ENCODE data around the gene CDK5RAP3. TPM values are rescaled to one million over a fixed set of nuclear protein-coding genes. Genes with fewer than 3 reads are reported as not detected.

CDK5RAP3 gene
- polyA plus RNA-seq, 10 donors, result 55.6 to 131 (median 75.1) TPM

DNA sequence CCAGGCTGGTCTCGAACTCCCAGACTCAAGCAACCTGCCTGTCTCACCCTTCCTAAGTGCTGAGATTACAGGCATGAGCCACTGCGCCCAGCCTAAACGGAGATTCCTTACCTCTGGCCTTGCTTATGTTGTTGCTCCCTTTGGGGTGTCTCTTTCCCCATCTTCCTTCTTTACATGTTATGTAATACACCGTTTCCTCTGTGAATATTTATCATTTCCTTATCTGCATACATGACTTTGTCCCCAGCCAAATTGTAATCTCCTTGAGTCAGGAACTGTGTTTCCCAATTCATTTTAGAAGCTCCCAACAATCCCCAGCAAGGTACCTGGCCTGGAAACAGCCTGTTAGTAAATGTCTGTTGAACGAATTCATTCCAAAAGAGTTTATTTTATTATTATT, 51.0 kb downstream of the CDK5RAP3 start:
- no peak for DNase-seq

DNA sequence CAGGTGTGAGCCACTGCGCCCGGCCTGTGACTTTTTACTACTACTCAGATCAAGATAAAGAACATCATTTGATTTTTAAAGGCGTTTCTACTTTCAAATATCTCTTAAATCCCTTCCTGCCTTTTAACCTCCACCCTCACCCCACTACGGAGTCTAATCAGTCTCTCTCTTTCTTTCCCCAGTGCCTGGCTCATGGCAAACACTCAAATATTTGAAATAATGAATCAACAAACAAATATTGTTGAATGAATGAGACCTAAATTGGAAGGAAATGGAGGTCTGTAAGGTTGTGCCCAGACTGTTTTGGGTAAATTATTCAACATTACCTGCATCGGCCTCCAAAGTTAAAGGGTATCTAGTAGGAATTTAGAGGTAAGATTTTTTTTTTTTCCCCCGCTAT, 52.0 kb downstream of the CDK5RAP3 start:
- DNase-seq, result no peak

DNA sequence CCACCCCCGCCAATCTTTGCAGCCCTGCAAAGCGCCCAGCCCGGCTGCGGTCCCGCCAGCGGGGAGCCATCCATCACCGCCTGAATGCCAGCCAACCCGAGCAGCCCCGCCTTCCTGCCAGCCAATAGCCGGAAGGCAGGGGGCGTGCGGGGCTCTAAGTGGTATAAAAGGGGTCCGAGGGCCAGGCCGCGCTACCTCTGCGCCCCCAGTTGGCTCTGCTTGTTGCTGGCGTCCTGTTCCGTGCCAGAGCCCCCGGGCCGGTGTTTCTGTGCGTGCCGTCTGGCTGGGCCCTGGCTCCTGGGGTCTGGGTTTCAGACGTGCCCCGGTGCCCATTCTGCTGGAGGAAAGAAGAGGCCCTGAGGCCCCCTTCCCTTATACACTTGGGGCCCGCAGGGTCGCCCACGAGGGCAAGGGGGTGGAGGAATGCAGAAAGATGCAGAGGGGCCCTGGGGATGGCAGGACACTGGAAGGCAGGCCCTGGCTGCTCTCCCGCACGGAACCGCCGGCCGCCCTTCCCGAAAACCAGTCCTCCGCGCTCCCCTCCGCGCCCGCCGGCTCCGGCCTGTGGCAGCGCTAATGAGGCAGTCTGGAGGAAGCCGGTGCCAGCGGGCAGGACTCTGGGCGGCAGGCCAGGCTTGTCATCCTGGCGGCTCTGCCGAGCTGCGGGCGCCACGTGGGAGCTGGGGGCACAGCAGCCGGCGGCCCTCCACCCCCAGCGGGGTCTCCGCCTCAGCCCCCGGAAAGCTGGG, 52.7 kb downstream of the CDK5RAP3 start:
- DNase-seq, result peak; percentile 57 to 83 (median 76)

DNA sequence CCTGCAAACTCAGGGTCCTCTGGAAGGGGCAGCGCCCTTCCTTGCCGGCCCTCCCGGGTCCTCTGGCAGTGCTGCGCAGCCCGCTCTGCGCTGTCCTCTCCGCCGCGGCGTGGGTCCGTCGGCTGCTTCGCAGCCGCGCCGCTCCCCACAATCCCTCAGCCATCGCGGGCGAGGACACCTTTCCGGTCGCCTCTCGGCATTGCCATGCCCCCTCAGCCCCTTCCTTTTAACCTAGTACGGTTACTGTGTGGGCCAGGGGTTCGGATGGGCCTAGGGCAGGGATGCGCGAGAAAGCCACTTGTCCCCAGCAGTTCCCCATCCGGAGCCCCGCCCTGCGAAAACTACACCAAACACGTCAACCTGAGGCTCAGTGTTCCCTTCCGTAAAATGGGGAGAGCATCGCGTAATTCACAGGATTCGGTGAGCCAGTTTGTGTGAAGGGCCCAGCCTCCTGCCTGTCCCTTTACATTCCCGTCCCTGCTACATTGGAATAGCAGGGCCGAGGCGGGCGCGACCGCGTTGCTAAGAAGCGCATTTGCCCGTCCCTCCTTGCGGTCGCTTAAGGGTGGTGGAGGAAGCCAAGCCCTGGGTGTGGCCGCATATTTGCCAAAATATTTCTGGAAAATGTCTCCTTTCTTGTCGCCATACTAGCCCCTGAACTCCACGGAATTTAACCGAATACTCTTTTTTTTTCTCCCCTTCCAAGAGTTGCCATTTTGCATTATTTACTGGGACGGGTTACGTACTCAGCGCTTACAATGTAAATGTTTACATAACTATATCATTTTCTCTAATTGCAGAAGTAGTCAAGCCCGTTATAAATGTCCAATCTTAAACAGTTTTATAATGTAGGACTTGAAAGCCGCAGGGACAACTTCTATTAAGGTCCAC, 53.5 kb downstream of the CDK5RAP3 start:
- peak; percentile 26 to 70 (median 51) for DNase-seq

DNA sequence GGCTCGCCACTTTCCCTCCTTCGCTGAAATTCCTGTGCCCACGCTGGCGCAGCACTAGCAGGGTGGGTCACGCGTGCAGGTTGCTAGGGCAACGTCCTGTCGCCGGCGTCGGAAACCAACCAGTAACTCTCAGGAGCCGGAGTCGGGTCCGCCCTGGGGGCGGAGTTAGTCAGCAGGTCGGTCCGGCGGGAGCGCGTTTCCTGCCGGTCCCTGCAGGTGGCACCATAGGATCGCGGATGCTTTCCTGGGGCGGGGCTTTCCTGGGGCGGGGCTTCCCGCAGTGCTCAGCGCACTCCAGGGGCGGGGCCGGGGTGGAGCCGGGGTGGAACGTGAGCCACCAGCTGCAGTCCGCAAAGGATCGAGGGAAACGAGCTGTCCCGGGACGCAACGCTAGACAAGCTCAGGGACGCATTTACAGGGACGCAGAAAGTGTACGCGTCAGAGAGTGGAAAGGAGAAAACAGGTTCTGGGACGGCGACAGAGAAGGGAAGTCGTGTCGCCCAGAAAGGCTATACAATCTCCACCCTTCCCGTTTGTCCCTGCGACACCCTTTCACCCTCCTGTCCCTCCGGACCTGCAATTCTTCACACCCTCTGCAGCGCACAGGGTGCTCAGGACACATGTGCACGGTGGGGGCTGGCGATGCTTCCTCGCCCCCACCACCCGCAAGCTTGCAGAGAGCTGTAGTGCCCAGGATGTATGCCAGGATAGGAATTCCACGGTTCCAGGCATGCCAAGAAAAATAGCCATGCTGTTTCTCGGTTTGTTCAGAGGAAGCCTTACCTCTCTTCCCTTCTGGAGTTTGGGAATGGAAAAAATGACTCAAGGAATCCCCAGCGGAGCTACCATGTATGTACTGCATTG, 54.4 kb downstream of the CDK5RAP3 start:
- peak; percentile 94 to 97 (median 95) for DNase-seq

DNA sequence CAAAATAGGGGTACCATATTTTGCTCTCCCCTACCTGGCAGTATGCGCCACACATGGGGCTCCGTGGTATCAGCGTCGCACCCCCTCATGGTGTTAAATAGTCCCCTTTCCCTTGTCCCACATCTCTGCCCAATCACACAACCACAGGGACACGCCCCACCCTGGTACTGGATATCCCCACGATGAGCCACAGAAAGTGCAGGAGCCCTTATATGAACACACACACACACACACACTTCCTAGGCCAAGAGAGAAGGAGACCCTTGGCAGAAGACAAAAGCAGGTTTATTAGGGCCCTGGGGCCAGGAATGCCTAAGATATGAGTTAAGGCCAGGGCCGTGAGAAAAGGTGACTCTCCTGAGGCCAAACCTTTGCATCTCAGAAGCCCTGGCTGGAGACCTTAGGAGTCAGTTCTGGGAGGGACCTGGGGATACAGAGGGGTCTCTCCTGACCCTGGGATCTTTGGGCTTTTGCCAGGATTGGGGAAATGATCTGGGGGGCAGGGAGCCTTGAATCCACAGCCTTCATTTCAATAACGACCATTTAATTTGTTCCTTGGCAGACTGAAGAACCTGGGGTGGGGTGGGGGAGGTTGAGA, 55.1 kb downstream of the CDK5RAP3 start:
- peak in 1 of 3 donors; percentile 33 for DNase-seq

DNA sequence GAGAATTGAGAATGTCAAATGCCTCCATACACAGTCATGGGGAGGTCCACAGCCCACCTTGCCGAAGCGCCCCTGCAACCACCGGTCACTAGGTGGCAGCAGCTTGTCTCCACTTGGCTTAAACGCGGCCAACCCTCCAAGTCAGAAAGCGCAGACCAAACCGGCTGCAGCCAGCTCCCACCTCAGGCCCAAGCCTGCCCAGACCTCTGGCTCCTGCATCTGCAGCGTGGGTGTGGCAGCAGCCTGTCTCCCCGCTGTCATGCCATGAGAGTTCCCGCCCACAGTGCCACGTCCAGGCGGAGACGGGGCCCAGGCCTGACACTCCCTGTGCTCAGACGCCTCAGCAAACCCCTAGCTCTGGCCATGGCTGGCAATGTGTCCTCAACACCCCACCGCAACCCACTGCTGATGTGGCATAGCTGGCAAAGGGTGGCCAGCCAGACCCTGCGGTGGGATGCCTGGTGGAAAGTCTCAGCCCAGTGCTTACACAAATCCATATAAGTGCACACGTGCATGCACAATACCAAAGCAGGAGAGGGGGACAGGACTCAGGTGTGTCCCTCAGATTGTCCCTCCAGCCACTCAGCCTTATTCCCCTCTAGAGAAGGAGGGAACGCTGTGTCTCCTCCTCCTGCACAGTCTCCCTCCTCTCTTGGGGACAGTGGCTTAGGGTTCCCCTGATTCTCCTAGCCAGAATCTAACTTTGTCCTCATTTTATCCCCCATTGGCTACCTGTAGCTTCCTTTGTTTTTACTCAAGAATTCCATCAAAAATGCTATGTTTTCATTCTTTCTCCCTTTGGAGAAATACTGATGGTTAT, 55.8 kb downstream of the CDK5RAP3 start:
- peak; percentile 89 to 96 (median 89) for DNase-seq

DNA sequence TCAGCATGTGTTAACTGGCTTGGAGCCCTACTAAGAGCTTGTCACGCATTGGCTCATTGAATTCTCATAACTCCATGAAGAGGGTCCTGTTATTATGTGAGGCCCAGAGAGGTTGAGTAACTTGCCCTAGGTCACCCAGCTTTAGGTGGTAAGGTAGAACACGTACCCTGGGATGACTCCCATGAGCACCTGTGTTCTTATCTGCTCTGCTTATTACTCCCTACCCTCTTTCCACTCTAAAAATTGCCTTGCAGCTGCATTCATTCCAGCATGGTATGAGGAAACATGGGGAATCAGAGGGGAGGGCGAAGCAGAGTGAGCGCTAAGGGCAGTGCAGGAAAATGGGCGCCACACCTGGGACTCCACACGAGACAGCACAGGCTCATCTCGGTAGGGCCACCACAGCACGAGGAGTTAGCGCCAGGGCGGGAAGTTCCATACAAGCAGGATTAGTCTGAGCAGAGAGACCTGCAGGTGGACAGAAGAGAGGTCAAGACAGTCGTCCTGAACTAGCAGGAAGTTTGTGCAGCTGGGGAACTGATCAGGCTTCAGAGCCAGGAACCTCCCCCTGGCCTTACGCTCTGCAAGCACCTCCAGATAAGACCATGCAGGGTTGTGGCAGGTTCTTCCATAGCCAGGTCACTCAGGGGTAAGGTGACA, 56.5 kb downstream of the CDK5RAP3 start:
- no peak for DNase-seq

DNA sequence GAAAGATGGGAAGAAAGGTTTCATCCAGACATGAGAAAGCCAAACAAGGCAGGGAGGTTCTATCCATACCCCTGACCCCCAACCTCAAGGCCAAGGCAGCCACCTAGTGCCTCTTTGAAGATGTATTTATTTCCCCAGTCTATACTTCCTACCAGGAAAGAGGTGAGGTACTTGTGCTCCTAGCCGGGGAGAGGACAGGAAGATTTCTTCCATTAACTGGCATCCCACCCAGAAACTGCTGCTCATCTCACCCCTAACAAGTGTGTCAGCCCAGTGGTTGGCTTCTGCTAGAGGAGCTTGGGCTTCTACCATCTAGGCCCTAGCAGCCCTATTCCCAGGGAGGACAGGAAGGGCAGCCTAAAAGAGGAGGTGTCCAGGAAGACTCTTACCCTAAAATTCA, 57.8 kb downstream of the CDK5RAP3 start:
- DNase-seq, result no peak

DNA sequence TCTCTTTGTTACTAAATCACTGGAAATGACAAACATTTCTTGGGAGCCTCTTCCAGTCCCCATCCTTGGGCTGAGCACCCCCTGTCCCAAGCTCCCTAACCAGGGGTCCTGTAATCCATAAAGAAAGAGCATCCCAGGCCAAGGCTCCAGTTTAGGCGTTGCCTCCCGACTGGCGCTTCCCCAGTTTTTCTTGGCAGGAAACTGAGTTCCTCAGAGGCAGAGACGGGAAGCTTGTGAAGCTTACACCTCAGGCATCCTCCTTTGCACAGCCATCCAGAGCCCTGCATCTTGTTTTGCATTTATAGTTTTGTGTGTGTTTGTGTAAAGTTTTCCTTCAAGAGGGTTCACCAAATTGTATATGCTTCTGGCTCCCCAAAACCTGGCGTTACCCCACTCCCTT, 59.6 kb downstream of the CDK5RAP3 start:
- DNase-seq, result peak in 2 of 3 donors; percentile 70 to 73

Other genes starting within 250 kb of the CDK5RAP3 start
- gene TBX21, start 237.9 kb upstream of the CDK5RAP3 start, polyA plus RNA-seq (ENCODE audit: insufficient read length in 10 of 10), result under 1 TPM in 9 of 10 donors, not detected in 1; 0.13 to 0.66 (median 0.20) TPM
- 10 to 100 TPM in 5 of 10 donors, 1 to 10 TPM in 5; 7.2 to 16.5 (median 10.0) TPM for gene OSBPL7, start 149.3 kb upstream of the CDK5RAP3 start, polyA plus RNA-seq (ENCODE audit: insufficient read length in 10 of 10)
- 10 to 100 TPM; 42.9 to 58.5 (median 52.7) TPM for gene MRPL10, start 139.6 kb upstream of the CDK5RAP3 start, polyA plus RNA-seq (ENCODE audit: insufficient read length in 10 of 10)
- gene LRRC46, start 139.4 kb upstream of the CDK5RAP3 start, polyA plus RNA-seq (ENCODE audit: insufficient read length in 10 of 10), result 1 to 10 TPM in 3 of 10 donors, under 1 TPM in 7; 0.49 to 1.4 (median 0.88) TPM
- gene SCRN2, start 129.8 kb upstream of the CDK5RAP3 start, polyA plus RNA-seq (ENCODE audit: insufficient read length in 10 of 10), result 10 to 100 TPM; 15.2 to 36.0 (median 21.0) TPM
- 1 to 10 TPM in 8 of 10 donors, under 1 TPM in 2; 0.77 to 4.0 (median 1.4) TPM for gene SP6, start 120.0 kb upstream of the CDK5RAP3 start, polyA plus RNA-seq (ENCODE audit: insufficient read length in 10 of 10)
- 10 to 100 TPM; 12.3 to 18.3 (median 14.7) TPM for gene SP2, start 74.9 kb upstream of the CDK5RAP3 start, polyA plus RNA-seq (ENCODE audit: insufficient read length in 10 of 10)
- 10 to 100 TPM in 3 of 10 donors, 1 to 10 TPM in 7; 7.6 to 13.7 (median 9.3) TPM for gene PNPO, start 29.5 kb upstream of the CDK5RAP3 start, polyA plus RNA-seq (ENCODE audit: insufficient read length in 10 of 10)
- under 1 TPM in 5 of 10 donors, not detected in 5; 0.14 to 0.42 (median 0.26) TPM for gene PRR15L, start 13.2 kb upstream of the CDK5RAP3 start, polyA plus RNA-seq (ENCODE audit: insufficient read length in 10 of 10)
- 10 to 100 TPM; 39.5 to 66.4 (median 45.7) TPM for gene COPZ2, start 66.7 kb downstream of the CDK5RAP3 start, polyA plus RNA-seq (ENCODE audit: insufficient read length in 10 of 10)
- gene NFE2L1, start 77.2 kb downstream of the CDK5RAP3 start, polyA plus RNA-seq (ENCODE audit: insufficient read length in 10 of 10), result 100 to 1,000 TPM; 192 to 305 (median 259) TPM
- 100 to 1,000 TPM in 1 of 10 donors, 10 to 100 TPM in 9; 75.5 to 124 (median 86.6) TPM for gene CBX1, start 130.4 kb downstream of the CDK5RAP3 start, polyA plus RNA-seq (ENCODE audit: insufficient read length in 10 of 10)
- gene SNX11, start 136.7 kb downstream of the CDK5RAP3 start, polyA plus RNA-seq (ENCODE audit: insufficient read length in 10 of 10), result 10 to 100 TPM in 9 of 10 donors, 1 to 10 TPM in 1; 9.0 to 11.7 (median 11.0) TPM

Measured in muscle of back (tissue), 11 donors.